WERI-Rb-1 (cell line): ENCODE results near the gene NDUFB5.
A peak's percentile ranks its signal among the peaks of the same experiment; 100 is the strongest.

ENCODE experiments used
- DNase-seq: peaks from one replicate; pipeline ENCODE4 v3.0.0-alpha.2; 2020
- H3K27ac ChIP-seq: fragments of 250-450 bp; sonication (Bioruptor Pico); 2 replicates; pipeline ENCODE4 v1.5.1; 2020; ENCODE audit warnings: mild to moderate bottlenecking, moderate library complexity
- H3K27me3 ChIP-seq: fragments of 250-450 bp; sonication (Bioruptor Pico); 2 replicates; pipeline ENCODE4 v1.5.1; 2021; ENCODE audit warnings: mild to moderate bottlenecking, low read depth, moderate library complexity; ENCODE audit not compliant: insufficient read depth, severe bottlenecking
- H3K36me3 ChIP-seq: fragments of 250-450 bp; sonication (Bioruptor Pico); 2 replicates; pipeline ENCODE4 v1.5.1; 2020; ENCODE audit warnings: mild to moderate bottlenecking, moderate library complexity
- H3K4me3 ChIP-seq: 2 replicates; pipeline ENCODE4 v1.5.1; 2011; ENCODE audit warnings: low read depth, mild to moderate bottlenecking, control low read depth, low read length
- H3K9me3 ChIP-seq: fragments of 250-450 bp; sonication (Bioruptor Pico); 2 replicates; pipeline ENCODE4 v1.5.1; 2021; ENCODE audit warnings: mild to moderate bottlenecking, moderate library complexity; ENCODE audit not compliant: severe bottlenecking
- TF ChIP-seq, protein P1 (sequence below): IDR thresholded peaks from 2 replicates; pipeline ENCODE4 v1.5.1; 2011; ENCODE audit warnings: low read depth, mild to moderate bottlenecking, control low read depth, inconsistent platforms, low read length

The NDUFB5 gene

DNA sequence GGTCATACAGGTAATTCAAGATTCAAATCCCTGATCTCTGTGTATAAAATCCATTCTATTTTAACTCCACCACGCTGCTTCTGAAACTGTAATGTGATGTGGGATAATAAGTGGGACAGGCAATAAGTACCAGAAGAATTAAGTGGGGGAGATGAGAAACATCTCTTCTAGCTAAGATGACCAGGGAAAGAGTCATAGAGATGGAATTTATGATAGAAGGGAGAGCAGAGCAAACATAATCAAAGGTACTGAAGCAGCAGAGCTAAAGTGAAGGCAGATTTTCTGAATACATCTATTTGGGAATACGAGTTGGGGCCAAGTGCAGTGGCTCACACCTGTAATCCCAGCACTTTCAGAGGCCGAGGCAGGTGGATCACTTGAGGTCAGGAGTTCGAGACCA is 5.1 kb upstream of the NDUFB5 start:
- no peak for DNase-seq
- Histone ChIP-seq H3K9me3 (no peaks in the 10 kb centered on the region), H3K36me3 (peaks cover 76% of the 10 kb centered on the region), H3K27ac (no peak overlapping the region), H3K4me3 (no peak overlapping the region), H3K27me3 (no peaks in the 10 kb centered on the region)
- TF ChIP-seq, protein P1, sequence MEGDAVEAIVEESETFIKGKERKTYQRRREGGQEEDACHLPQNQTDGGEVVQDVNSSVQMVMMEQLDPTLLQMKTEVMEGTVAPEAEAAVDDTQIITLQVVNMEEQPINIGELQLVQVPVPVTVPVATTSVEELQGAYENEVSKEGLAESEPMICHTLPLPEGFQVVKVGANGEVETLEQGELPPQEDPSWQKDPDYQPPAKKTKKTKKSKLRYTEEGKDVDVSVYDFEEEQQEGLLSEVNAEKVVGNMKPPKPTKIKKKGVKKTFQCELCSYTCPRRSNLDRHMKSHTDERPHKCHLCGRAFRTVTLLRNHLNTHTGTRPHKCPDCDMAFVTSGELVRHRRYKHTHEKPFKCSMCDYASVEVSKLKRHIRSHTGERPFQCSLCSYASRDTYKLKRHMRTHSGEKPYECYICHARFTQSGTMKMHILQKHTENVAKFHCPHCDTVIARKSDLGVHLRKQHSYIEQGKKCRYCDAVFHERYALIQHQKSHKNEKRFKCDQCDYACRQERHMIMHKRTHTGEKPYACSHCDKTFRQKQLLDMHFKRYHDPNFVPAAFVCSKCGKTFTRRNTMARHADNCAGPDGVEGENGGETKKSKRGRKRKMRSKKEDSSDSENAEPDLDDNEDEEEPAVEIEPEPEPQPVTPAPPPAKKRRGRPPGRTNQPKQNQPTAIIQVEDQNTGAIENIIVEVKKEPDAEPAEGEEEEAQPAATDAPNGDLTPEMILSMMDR = no peak

DNA sequence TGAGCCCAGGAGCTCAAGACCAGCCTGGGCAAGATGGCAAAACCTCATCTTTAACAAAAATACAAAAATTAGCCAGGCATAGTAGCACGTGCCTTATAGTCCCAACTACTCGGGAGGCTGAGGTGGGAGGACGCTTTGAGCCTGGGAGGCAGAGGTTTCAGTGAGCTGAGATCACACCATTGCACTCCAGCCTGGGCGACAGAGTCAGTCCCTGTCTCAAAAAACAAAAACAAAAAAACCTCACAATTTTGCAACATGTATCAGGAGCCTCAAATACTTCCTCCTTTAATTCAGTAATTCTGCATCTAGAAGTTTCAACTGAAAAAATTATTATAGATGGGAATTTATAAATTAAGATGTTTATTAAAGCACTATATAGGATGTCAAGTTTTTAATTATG is 1.3 kb upstream of the NDUFB5 start:
- Histone ChIP-seq H3K27me3 (no peaks in the 10 kb centered on the region), H3K36me3 (peaks cover 40% of the 10 kb centered on the region), H3K27ac (no peak overlapping the region), H3K9me3 (no peaks in the 10 kb centered on the region), H3K4me3 (peak overlapping the region; percentile 95)
- no peak for DNase-seq
- TF ChIP-seq, protein P1 = no peak

DNA sequence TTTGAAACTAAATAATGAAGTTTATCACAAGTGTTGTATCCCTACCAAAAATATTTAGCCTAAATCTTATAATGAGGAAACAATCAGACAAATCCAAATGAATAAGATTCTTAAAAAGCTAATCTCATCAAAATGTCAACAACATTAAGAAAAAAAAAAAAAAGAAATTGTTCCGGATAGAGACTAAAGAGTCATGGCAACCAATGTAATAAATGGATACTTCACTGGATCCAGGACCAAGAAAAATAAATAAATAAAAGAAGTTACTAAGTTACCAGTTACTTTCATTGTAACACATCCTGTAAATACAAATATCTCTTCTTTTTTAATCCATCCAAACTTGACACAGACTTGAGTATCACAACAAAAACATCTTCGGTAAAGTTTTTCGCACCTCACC is 763 bp upstream of the NDUFB5 start:
- DNase-seq = no peak
- Histone ChIP-seq H3K27ac (peak overlapping the region; percentile 86), H3K36me3 (peaks cover 36% of the 10 kb centered on the region), H3K4me3 (peak overlapping the region; percentile 95), H3K9me3 (no peaks in the 10 kb centered on the region), H3K27me3 (no peaks in the 10 kb centered on the region)
- TF ChIP-seq, protein P1 = no peak

DNA sequence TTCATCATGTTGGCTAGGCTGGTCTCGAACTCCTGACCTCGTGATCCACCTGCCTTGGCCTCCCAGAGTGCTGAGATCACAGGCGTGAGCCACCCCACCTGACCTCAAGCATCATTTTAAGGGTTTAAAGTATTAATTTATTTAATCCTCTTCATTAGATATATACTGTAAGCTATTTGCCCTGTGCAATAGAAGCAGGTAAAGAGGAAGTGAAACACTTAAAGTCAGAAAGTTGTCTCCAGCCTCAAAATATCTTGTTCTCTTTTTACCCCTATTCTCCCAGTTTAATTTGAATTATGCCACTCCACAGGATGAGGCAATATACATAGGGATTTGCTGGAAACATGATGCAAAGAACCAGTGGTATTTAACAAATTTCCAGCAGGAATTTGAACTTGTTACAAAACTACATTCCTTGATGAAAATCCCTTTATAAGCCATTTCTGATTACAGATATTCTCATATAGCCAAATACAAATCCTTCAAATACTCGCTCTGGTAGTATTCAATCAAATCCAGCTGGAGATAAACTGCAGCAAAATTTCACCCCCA is 2.0 kb downstream of the NDUFB5 start:
- no peak for DNase-seq
- Histone ChIP-seq H3K27me3 (no peaks in the 10 kb centered on the region), H3K4me3 (no peak overlapping the region), H3K9me3 (no peaks in the 10 kb centered on the region), H3K27ac (no peak overlapping the region), H3K36me3 (peaks cover 14% of the 10 kb centered on the region)
- TF ChIP-seq, protein P1 = no peak

DNA sequence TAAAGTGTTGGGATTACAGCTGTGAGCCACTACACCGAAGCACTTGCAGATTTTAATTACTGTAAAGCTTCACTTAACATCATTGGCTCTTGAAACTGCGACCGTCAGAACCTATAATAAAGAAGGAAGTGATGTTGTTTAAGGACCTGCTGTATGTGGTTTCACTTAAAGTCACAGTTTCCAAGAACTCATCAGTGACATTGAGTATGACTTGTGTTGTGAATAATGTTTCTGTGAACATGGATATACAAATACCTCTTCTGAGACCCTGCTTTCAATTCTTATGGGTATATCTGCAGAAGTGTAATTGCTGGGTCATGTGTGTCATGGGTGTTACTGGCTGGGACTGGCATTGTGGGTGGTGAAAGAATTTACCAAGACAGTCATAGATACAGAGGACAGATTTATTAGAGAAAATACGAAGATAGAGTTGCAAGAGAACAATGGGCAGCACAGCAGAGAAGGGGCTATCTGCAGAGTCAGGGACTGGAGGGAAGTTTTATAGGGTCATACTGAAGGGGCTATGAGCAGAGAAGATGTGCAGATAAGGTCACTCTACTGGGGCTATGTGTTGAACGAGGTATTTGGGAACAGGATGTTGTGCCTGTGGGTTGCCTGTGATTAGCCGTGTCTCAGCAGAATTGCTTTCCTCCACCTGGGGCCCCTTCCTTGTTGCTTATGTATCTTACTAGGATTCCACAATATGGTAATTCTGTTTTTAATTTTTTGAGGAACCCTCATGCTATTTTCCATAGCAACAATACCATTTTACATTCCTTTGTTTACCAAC is 4.5 kb downstream of the NDUFB5 start:
- TF ChIP-seq, protein P1 = no peak
- Histone ChIP-seq H3K9me3 (no peaks in the 10 kb centered on the region), H3K27me3 (no peaks in the 10 kb centered on the region), H3K36me3 (peaks cover 3% of the 10 kb centered on the region), H3K27ac (no peak overlapping the region), H3K4me3 (no peak overlapping the region)
- DNase-seq = no peak

DNA sequence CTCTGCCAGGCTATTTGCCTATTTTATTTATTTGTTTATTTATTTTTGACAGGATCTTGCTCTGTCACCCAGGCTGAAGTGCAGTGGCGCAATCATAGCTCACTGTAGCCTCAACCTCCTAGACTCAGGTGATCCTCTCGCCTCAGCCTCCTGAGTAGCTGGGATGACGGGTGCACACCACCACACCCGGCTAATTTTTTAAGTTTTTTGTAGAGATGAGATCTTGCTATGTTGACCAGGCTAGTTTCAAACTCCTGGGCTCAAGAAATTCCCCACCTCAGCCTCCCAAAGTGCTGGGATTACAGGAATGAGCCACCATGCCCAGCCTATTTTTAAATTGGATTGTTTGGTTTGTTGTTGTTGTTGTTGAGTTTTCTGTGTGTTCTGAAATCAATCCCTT is 5.5 kb downstream of the NDUFB5 start:
- H3K9me3 ChIP-seq = no peaks in the 10 kb centered on the region
- no peak for DNase-seq
- H3K27me3 ChIP-seq = no peaks in the 10 kb centered on the region
- H3K4me3 ChIP-seq = no peak overlapping the region
- H3K27ac ChIP-seq = no peak overlapping the region
- TF ChIP-seq, protein P1 = no peak
- H3K36me3 ChIP-seq = no peaks in the 10 kb centered on the region; the same call in 1 of the 2 replicates
